NB4 (cell line): ENCODE results near the gene PLCB3.

ENCODE experiments used
- POLR2A ChIP-seq: IDR thresholded peaks from 2 replicates; pipeline ENCODE4 v1.6.1; 2011; ENCODE audit warnings: mild to moderate bottlenecking; ENCODE audit not compliant: insufficient read length; ENCODE audit errors: extremely low read depth
- TF ChIP-seq, protein P1 (sequence below): IDR thresholded peaks from one replicate; pipeline ENCODE4 v1.5.1; 2012; ENCODE audit warnings: low read depth, low read length
- TF ChIP-seq, protein P2 (sequence below): IDR thresholded peaks from 2 replicates; pipeline ENCODE4 v1.6.1; 2011; ENCODE audit warnings: low read depth, low read length

DNA sequence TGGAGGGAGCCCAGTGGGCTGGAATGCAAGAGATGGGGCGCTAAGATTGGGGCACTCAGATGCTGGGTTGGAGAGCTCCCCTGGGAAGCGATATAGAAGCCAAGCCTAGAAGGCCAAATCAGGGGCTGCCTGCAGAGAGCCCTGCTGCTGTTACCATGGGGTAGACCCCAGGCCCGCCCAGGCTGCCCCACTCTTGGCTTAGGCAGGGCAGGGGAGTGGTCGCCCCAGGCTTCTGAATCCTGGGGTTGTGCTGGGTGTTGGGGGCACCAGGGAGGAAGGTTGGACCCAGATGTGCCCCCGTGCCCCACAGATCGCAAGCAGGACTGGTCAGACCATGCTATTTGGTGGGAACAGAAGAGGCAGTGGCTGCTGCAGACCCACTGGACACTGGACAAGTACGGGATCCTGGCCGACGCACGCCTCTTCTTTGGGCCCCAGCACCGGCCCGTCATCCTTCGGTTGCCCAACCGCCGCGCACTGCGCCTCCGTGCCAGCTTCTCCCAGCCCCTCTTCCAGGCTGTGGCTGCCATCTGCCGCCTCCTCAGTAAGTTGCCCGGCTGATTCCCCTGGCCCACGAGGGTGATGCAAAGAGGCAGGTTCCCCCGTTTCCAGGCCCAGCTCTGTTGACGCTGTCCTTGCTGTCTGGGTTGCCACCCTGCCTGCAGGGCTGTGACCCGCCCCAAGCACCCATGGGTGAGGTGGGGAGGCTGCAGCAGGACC, 40.9 kb upstream of the PLCB3 start:
- TF ChIP-seq, protein P1, sequence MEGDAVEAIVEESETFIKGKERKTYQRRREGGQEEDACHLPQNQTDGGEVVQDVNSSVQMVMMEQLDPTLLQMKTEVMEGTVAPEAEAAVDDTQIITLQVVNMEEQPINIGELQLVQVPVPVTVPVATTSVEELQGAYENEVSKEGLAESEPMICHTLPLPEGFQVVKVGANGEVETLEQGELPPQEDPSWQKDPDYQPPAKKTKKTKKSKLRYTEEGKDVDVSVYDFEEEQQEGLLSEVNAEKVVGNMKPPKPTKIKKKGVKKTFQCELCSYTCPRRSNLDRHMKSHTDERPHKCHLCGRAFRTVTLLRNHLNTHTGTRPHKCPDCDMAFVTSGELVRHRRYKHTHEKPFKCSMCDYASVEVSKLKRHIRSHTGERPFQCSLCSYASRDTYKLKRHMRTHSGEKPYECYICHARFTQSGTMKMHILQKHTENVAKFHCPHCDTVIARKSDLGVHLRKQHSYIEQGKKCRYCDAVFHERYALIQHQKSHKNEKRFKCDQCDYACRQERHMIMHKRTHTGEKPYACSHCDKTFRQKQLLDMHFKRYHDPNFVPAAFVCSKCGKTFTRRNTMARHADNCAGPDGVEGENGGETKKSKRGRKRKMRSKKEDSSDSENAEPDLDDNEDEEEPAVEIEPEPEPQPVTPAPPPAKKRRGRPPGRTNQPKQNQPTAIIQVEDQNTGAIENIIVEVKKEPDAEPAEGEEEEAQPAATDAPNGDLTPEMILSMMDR, result no peak
- no peak for TF ChIP-seq POLR2A
- TF ChIP-seq, protein P2, sequence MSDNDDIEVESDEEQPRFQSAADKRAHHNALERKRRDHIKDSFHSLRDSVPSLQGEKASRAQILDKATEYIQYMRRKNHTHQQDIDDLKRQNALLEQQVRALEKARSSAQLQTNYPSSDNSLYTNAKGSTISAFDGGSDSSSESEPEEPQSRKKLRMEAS, result no peak
